ENCODE results near the gene GGTLC2.
"Not testable (repeated sequence)": the region's sequence is repeated elsewhere in the genome, so short reads cannot be mapped to it uniquely, and the experiment has no call there.

Gene GGTLC2

GRCh38 chr22:22644314-22644713 lies at the start of gene GGTLC2:
Gene GGTLC2 (plus strand): TSS chr22:22644614. CDS start chr22:22646346, 1,732 bp downstream.
- CTCF ChIA-PET; DNase-seq (ENCODE audit: extremely low spot score): not testable (repeated sequence)
- POLR2A ChIA-PET, result interaction anchor here (0.7 kb wide), 1 partner anchor 42 kb away, joined by 5 read pairs; no protein-coding TSS in a partner anchor

- DNase-seq (ENCODE audit: extremely low spot score), result no peak
- ChIA-PET POLR2A (no interaction called here), CTCF (interaction anchor here (1.0 to 11.9 kb wide), 4 partner anchors 9 to 89 kb away, joined by 3 to 122 read pairs (median 4); no protein-coding TSS in a partner anchor)
- no peak for TF ChIP-seq CTCF (IDR thresholded peaks at IDR 0.05; ENCODE audit: control extremely low read depth, extremely low read depth, low read depth, missing control alignments)
Measured at GRCh38 chr22:22595001-22595835, 49.2 kb upstream of the GGTLC2 start.

GRCh38 chr22:22598144-22598543 lies 46.3 kb upstream of the GGTLC2 start:
- ChIA-PET CTCF (interaction anchor here (1.0 to 2.6 kb wide), 7 partner anchors 8 to 175 kb away, joined by 3 to 26 read pairs (median 3); no protein-coding TSS in a partner anchor), POLR2A (no interaction called here)
- no peak for TF ChIP-seq CTCF (IDR thresholded peaks at IDR 0.05; ENCODE audit: control extremely low read depth, extremely low read depth, low read depth, missing control alignments)
- DNase-seq (ENCODE audit: extremely low spot score), result no peak

GRCh38 chr22:22599248-22599647 lies 45.2 kb upstream of the GGTLC2 start:
- POLR2A ChIA-PET, result no interaction called here
- no peak for TF ChIP-seq CTCF (IDR thresholded peaks at IDR 0.05; ENCODE audit: control extremely low read depth, extremely low read depth, low read depth, missing control alignments)
- CTCF ChIA-PET, result interaction anchor here (1.1 to 2.6 kb wide), 3 partner anchors 9 to 22 kb away, joined by 4 to 26 read pairs (median 5); no protein-coding TSS in a partner anchor
- no peak for DNase-seq (ENCODE audit: extremely low spot score)

GRCh38 chr22:22600531-22601261 lies 43.7 kb upstream of the GGTLC2 start:
- POLR2A ChIA-PET, result no interaction called here
- CTCF ChIA-PET, result interaction anchor here (0.8 to 2.0 kb wide), 6 partner anchors 10 to 66 kb away, joined by 3 to 8 read pairs (median 4); no protein-coding TSS in a partner anchor
- no peak for DNase-seq (ENCODE audit: extremely low spot score)
- TF ChIP-seq CTCF (IDR thresholded peaks at IDR 0.05; ENCODE audit: control extremely low read depth, extremely low read depth, low read depth, missing control alignments), result no peak

GRCh38 chr22:22603470-22603947 lies 40.9 kb upstream of the GGTLC2 start:
- no peak for TF ChIP-seq CTCF (IDR thresholded peaks at IDR 0.05; ENCODE audit: control extremely low read depth, extremely low read depth, low read depth, missing control alignments)
- DNase-seq (ENCODE audit: extremely low spot score), result no peak
- CTCF ChIA-PET, result interaction anchor here (2.5 kb wide), 1 partner anchor 17 kb away, joined by 14 read pairs; no protein-coding TSS in a partner anchor
- POLR2A ChIA-PET, result no interaction called here
